Stimulated activated naive CD8-positive, alpha-beta T cell treated with anti-CD3 and anti-CD28 coated beads, Interleukin-15, Interleukin-2, amounts not matched to agents 100 U/mL and 50 U/mL, for 24 hours (primary cell): ENCODE data around the gene PDE4B.
"Not testable (repeated sequence)": the region's sequence is repeated elsewhere in the genome, so short reads cannot be mapped to it uniquely, and the experiment has no call there.

ENCODE experiments used
- ATAC-seq: fragments of 150-1000 bp; cut with Tn5 transposase; one replicate; pipeline ENCODE4 v1.10.0; 2021
- DNase-seq: peaks from one replicate; pipeline ENCODE4 v3.0.0; 2021

Gene PDE4B

DNA sequence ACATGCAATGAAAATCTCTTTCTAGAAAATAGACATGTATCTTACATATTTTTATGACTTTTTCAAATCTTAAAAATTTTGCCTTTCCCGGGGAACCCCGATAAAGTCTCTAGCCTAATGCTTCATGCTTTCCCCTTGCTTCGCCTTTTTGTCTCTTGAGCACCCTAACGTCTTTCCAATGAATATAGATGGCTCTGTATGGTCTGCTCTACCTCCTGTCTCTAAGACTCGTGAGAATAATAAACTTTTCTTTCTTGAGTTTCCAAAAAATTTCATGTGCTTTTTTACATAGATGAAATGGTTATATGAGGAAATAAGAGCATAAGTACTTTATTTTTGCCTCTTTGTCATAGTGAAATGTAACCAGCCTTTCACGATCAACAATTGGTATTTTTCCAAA lies 202.6 kb downstream of the PDE4B start:
- no peak for ATAC-seq
- DNase-seq: no peak

DNA sequence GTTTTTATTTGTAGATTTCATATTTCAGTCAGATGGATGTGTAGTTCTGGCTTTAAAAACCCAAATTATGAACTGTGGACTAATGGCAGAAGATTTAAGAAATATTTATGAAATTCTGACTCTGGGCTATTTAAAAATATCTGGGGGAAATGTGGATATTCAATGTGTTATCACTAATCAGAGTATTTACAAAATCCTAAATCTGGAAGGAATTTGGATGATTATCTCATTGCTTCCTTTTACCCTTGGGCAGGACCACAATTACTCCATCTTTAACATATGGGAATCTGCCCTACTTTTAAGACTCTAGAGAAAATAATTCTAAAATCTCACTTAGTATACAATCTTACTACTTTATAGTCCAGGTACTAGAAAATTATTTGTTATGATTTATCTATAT lies 203.2 kb downstream of the PDE4B start:
- ATAC-seq (no peak), DNase-seq (no peak)

DNA sequence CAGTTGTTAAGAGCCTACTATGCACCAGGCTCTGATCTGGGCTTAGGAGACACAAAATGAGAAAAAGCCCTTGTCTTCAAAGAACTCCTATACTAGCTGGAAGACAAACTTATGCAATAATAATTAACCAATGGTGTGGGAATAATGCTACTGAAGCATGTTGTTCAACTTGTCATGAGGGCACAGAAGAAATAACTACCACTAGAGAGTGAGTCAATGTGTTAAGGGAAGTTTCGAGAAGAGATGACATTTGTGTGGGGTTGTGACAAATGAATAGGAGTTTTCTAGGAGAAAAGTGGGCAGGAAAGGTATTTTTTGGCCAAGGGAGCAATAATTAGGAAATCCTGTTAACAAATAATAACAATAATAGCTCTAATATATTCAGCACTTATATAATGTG lies 205.0 kb downstream of the PDE4B start:
- no peak for ATAC-seq
- DNase-seq: no peak

DNA sequence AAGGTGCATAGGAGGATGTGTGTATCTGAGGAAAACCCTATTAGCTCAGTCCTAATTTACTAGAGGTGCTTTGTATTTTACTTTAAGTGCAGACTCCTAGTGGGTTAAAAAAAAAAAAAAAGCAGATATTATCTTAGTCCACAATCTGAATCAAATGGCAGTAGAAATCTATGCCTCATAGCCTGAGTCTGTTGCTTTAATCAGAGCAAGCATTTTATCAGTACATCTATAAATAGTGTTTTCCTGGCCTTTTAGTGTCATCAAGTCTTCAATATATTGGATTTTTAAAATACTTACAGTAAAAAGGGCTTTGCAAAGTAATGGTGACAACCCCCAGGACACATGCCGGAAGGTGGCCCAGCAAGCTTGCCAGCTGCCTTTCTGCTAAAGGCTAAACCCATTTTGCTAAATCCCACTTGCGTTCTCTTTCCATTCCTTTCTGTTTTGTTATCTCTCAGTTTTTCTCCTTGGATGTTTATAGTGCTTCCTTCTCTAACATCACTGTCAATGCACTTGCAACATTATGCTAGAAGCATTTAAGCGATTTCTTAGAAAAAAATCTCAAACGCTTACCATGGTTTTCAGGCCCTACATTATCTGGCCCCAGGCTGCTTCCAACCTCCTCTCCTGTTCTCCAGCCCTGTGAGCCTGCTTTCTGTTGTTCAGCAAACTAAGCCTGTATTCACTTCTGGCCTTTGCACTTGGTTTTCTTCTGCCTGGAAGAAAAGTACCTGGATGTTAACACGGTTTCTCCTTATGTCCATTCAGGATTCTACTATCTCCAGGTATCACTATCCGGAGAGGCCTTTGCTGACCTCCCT lies 206.3 kb downstream of the PDE4B start:
- no peak for ATAC-seq

DNA sequence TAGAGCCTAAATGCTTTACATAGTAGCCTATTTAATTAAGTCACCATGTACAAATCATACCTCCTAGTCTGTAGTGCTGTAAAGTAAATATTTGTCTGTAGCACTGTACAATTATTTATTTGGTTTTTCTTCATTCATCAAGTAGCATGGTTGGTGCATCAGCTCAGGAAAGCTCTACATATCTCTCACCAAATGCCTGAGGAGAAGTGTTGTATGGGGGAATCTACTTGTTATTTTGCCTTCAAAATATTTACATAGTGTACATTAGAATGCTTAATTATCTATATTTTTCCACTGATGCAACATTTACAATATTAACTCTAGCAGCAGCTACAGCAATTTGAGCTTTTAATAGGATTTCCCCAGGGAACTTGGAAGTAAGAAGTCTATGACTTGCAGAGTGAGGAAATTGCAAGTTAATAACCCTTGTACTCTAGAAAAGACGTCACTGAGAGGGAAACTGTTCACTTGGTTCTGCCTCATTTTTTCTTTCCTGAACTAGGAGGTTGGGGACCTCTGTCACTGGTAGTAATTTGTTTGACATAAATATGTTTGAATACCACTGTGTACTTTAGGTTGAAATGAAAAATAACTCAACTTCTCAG lies 207.4 kb downstream of the PDE4B start:
- DNase-seq (no peak), ATAC-seq (no peak)

More for the DNA sequence above, 206.3 kb downstream of the PDE4B start:
- DNase-seq: no peak

DNA sequence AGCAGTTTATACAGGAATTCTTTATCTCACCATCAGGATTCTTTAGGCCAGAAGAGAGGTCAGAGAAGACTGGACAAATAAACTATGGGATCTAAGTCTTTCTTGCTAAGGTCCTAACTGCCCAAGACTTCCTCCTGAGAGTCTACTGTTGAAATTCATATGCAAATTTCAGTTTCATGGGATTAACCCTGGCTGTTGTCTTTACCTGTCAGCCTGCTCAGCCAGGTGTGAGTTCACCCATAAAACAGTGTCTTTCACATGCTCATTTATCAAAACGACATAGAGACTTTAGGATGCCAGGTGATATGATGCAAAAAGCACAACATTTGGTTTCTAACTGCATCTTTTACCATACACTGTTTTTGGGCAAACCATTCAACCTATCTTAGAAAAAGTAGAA lies 211.0 kb downstream of the PDE4B start:
- DNase-seq (no peak), ATAC-seq (no peak)

DNA sequence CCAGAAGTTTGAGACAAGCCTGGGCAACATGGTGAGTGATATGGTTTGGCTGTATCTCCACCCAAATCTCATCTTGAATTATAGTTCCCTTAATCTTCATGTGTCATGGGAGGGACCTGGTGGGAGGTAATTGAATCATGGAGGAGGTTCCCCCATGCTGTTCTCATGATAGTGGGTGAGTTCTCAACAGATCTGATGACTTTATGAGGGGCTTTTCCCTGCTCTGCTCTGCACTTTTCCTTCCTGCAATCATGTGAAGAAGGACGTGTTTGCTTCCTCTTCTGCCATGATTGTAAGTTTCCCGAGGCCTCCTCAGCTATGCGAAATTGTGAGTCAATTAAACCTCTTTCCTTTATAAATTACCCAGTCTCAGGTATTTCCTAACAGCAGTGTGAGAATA lies 213.8 kb downstream of the PDE4B start:
- ATAC-seq: not testable (repeated sequence)

DNA sequence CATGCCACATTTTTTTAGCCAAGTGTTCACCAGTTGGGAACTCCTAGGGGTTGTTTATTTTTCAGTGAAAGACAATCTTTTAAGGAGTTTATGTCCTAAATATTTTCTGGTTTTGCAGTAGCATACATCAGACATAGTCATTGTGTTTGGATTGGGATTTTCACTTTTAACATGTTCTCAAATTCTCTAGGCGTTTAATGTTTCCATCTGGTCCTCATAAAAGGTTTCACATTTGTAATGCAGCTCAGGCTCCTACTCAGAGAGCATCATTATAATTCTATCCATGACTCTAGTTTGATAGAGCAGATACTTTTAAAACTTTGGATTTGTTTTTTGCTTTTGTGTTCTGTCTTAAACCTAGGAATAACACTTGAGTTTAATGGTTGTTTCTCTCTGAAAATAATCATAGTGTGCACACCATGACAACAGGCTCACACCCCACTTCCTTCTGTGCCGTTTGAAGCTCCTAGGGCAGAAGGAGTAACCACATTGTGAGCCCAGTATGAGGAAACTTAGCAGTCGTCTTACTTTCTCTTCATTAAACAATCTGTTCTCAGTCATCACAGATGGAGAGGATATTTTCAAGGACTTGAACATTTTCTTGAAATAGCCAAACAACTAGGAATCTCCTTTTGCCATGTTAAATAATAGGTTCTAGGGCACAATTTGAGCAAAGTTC lies 219.6 kb downstream of the PDE4B start:
- no peak for DNase-seq
- ATAC-seq: no peak

More for the DNA sequence above, 213.8 kb downstream of the PDE4B start:
- DNase-seq: not testable (repeated sequence)

DNA sequence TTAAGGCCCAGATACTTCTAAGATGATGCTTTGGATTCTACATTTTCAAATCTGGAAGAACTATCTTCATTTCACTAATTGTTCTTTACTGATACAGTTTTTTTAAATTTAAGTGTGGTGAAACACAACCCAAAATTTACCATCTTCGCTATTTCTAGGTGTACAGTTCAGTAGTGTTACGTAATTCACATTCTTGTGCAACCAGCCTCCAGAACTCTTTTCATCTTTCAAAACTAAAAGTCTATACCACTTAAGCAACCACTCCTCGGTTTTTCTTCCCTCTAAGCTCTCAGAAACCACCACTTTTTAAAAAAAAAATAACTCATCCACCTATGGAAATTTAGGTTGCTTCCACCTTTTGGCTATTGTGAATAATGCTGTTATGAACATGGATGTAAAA lies 220.7 kb downstream of the PDE4B start:
- DNase-seq: no peak
- no peak for ATAC-seq

DNA sequence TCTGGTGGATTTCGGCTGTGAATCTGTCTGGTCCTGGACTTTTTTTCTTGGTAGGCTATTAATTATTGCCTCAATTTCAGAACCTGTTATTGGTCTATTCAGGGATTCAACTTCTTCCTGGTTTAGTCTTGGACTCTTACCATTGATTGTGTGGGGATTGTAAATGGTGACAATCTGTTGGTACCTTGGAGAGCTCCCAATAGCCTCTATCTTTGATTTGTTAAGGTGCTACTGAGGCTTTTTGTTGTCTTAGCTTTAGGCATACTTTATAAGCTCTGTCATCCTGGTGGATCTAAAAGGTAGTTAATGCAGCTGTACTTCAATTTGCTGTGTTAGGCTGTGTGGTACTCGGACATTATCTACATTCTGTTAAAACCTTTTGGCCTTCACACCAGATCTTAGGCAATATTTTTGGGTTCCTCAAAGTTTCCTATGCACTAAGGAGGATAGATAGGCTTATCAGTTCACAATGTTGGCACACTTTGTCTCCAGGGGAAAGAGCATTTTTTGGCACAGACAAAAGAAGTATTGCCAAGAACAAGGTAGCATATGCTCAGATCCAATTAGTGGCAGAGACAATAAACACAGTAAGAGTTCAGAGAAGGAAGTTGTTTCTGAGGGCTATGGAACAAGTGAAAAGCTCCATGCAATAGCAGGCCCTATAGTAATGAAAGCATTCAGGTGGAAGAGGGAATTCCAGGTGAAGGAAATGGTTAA lies 230.4 kb downstream of the PDE4B start:
- ATAC-seq: no peak
- DNase-seq: no peak

DNA sequence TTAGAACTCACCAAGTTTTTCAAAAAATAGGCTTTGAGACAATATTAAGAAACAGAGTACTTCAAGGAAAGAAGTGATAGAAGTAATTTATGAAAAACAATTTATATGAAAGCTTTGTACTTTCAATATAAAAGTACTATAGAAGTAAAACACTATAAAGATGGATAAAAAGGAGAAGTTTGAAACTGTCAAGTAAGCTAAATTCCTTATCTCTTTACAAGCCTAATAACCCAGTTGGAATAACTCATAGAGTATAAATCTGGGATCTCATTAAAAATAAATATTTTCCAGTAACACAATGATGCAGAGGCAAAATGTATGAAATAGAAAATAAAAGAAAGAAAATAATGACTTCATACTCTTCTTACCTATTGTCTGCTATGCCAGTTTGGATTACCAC lies 232.5 kb downstream of the PDE4B start:
- ATAC-seq: no peak

DNA sequence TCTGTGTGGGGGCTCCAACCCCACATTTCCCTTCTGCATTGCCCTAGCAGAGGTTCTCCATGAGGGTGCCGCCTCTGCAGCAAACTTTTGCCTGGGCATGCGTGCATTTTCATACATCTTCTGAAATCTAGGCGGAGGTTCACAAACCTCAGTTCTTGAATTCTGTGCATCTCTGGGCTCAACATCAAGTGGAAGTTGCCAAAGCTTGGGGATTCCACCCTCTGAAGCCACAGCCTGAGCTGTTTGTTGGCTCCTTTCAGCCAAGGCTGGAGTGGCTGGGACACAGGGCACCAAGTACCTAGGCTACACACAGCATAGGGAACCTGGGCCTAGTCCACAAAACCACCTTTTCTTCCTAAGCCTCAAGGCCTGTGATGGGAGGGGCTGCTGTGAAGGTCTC lies 235.3 kb downstream of the PDE4B start:
- DNase-seq: no peak
- ATAC-seq: no peak

More for the DNA sequence above, 232.5 kb downstream of the PDE4B start:
- no peak for DNase-seq

DNA sequence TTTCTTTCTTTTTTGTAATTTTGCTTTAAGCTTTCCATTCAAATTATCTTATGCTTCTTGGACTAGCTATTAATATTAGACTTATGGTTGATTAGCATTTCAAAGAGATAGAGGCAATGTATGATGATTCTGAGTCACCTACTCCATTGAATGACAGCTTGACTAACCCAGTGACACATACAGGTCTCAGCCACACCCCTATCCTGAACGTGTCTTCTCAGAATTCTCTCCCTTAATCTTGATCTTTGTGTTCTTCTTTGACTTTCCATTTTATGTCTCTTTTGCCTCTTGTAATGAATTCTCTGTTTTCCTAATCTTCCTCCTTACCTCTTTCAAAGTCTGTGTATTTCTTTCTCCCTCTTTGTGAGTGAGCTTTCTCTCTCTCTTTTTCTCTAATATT lies 241.1 kb downstream of the PDE4B start:
- ATAC-seq: peak; percentile 49

DNA sequence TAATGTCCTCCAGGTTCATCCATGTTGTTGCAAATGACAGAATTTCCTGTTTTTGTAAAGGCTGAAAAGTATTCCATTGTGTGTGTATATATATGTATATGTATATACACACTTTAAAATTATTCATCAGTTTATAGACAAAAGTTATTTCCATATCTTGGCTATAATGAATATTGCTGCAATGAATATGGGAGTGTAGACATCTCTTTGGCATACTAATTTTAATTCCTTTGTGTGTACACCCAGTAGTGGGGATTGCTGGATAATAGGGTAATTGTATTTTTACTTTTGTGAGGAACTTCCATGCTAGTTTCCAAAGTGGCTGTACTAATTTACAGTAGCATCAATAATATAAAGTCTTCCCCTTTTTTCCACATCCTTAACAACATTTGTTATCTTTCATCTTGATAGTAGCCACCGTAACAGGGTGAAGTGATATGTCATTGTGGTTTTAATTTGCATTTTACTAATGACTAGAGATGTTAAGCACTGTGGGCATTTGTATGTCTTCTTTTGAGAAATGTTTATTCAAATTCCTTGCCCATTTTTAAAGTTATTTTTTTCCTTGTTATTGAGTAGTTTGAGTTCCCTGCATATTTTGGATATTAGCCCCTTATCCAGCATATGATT lies 243.0 kb downstream of the PDE4B start:
- no peak for DNase-seq
- no peak for ATAC-seq

More for the DNA sequence above, 241.1 kb downstream of the PDE4B start:
- DNase-seq: no peak

DNA sequence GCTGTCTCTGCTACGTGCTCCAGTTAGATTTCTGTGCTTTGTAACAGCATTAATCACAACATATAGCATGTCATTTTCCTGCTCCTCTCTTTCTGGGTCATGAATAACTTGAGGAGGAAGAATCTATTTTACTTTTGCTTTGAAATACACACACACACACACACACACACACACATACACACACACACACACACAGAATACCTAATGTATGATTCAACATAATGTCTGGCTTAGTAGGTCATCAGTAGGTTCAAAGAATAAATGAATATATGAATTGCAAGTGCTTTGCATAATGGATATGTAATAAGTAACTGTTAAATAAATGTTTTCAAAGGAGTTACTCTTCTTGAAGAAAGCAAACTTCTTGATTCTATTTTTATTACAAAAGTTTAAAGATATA lies 249.0 kb downstream of the PDE4B start:
- DNase-seq (no peak), ATAC-seq (no peak)

DNA sequence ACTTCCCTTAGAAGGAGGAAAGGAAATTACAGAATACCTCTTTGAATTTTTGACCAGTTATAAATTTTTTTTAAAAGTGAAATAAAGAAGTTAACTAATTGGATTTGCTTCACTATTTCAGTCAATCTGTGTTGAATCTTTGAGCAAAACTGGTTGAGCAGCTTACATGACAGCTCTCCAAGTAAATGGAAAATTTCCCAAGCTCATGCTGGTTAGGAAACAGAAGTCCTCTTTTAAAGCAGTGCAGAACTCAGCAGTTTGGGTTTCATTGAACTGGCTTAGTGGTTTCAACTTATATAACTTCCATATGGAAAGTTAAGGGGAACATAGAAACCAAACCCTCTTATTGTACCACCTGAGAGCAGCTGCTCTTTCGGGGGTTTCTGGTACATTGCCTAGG lies 250.5 kb downstream of the PDE4B start:
- DNase-seq: no peak
- ATAC-seq: no peak

DNA sequence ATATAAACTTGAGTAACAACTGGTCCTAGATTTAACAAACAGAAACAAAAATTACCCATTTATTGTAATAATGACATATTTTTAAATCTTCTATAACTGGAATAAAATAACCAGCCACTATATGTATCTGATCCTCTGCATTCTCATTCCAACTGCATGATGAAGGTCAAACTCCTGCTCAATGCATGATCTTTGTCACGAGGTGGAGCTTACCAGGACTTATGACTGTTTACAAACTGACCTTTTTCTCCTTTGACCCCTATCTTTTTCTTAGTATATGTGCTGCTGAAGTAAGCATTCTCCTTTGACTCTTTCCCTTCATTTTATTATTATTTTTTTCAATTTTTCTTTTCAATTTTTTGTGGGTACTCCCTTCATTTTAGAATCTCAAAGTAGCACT lies 252.2 kb downstream of the PDE4B start:
- DNase-seq (no peak), ATAC-seq (no peak)

DNA sequence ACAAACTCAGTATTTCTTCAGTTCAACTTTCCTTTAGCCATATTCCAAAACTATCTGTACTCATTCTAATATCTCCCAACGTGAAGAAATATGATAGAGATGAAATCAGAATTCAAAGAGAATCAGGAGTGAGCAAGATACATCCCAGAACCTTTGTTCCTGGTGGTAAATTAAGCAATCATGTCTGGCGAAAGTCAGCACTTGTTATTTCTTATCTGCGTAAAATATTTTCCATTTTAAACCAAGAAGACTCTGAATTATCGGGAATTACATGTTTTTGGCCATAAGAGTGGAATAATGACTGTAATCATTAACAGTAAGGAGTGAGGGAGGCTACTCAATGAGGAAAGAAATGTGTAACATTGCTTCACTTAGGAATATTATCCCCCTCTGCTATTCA lies 253.7 kb downstream of the PDE4B start:
- no peak for DNase-seq
- ATAC-seq: no peak

DNA sequence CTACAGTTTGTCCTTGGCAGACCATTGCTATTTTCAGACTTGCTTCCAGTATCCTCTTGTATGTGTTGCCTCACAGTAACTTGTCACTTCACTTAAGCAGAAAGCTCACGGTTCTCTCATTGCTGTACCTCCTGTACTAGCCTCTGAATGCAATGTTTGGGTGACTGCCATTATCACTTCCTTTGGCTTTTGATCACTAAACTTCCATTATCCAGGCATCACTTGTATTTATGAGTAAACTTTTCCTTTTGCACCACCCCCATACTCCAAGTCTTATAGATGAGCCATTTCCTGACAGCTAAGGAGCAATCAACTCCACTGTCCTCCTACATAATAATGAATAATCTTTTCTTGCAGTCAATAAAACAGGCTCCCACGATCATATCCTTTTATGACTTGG lies 255.3 kb downstream of the PDE4B start:
- DNase-seq (no peak), ATAC-seq (no peak)

DNA sequence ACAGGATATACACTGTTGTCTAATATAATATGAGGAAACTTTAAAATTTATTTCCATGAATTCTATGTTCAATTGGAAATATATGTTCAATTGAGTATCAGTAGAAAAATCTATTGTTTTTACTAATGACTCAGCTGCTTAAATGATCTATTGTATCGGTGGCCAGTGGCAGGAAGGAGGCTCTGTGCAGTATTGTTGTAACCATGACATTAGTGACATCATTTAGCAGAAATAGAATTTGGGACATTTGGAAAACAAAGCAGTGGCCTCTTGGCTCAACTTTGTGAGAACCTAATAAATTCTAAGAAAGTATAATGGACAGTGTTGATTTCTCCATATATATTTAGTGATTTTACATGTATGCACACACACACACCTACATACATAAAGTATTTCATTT lies 257.4 kb downstream of the PDE4B start:
- DNase-seq: no peak
- ATAC-seq: no peak

DNA sequence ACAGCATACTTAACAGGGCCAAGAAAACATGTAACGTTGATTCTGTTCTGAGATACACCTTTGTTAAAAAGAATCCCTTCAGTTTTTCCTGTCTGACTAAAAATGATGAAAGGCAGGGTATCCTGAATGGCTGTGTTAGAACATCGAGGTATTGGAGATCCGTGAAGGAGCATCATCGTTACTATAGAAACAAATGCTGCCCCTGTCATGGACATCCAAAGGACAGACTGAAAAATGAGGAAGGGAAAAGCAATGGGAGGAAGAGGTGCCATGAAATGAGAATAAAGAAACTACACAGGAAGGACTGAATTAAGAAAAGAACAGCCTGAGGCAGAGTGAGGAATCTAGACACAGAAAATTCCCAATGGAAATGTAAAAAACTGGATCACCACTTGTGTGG lies 257.9 kb downstream of the PDE4B start:
- no peak for ATAC-seq

DNA sequence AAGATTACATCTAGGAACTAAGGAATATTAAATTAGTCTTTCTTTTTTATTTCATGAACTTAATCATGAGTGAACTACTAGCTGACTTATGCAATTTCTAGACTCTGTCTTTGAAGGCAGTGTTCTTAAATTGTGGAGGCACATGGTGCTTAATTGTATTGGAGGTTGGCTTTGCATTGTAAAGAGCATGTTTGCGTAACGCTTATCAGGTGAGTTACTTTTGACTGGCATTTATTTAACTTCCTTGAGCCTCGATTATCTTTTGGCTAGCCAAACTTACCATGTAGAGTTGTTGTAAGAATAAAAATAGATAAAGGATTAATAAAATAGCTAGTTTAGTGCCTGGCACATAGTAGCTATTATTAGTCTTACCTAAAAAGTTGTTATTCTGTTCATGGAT lies 262.4 kb downstream of the PDE4B start:
- ATAC-seq (no peak), DNase-seq (no peak)

More for the DNA sequence above, 257.9 kb downstream of the PDE4B start:
- DNase-seq: no peak
